Mesendoderm (in vitro differentiated cells): ENCODE results near the gene APAF1.
A peak's percentile ranks its signal among the peaks of the same experiment; 100 is the strongest.

Experiments used
- DNase-seq: peaks from one replicate; pipeline ENCODE4 v3.0.0; 2013
- H2AK5ac ChIP-seq: 2 replicates; pipeline ENCODE4 v1.6.1; 2013; ENCODE audit warnings: low read length, inconsistent platforms
- H2BK120ac ChIP-seq: 2 replicates; pipeline ENCODE4 v1.6.1; 2013; ENCODE audit warnings: low read depth, mild to moderate bottlenecking, low read length, moderate library complexity, mixed read lengths
- H2BK15ac ChIP-seq: replicated peaks from 2 replicates; pipeline ENCODE4 v1.6.1; 2013; ENCODE audit warnings: low read depth, mild to moderate bottlenecking, moderate library complexity
- H2BK5ac ChIP-seq: 2 replicates; pipeline ENCODE4 v1.6.1; 2013; ENCODE audit warnings: low read length, inconsistent platforms
- H3K18ac ChIP-seq: 2 replicates; pipeline ENCODE4 v1.6.1; 2013; ENCODE audit warnings: mild to moderate bottlenecking, low read length, mixed read lengths
- H3K23ac ChIP-seq: one replicate; pipeline ENCODE4 v1.6.1; 2013; ENCODE audit warnings: low read length
- H3K27ac ChIP-seq: 2 replicates; pipeline ENCODE4 v1.5.1; 2013; ENCODE audit warnings: low read depth, mild to moderate bottlenecking, inconsistent platforms, low read length, moderate library complexity
- H3K27me3 ChIP-seq: 2 replicates; pipeline ENCODE4 v1.6.1; 2013; ENCODE audit warnings: low read length, control low read depth, mild to moderate bottlenecking, inconsistent platforms; ENCODE audit not compliant: insufficient read depth, poor library complexity
- H3K36me3 ChIP-seq: 2 replicates; pipeline ENCODE4 v1.6.1; 2013; ENCODE audit warnings: low read length, inconsistent platforms; ENCODE audit not compliant: control insufficient read depth, insufficient read depth
- H3K4ac ChIP-seq: one replicate; pipeline ENCODE4 v1.6.1; 2013; ENCODE audit warnings: low read depth, mild to moderate bottlenecking, low read length, moderate library complexity
- H3K4me1 ChIP-seq: 2 replicates; pipeline ENCODE4 v1.6.1; 2013; ENCODE audit warnings: low read depth, low read length, inconsistent platforms; ENCODE audit not compliant: control insufficient read depth
- H3K4me2 ChIP-seq: 2 replicates; pipeline ENCODE4 v1.6.1; 2013; ENCODE audit warnings: low read length
- H3K4me3 ChIP-seq: 2 replicates; pipeline ENCODE4 v1.5.1; 2013; ENCODE audit warnings: mild to moderate bottlenecking, low read length
- H3K56ac ChIP-seq: one replicate; pipeline ENCODE4 v1.6.1; 2013; ENCODE audit warnings: low read length
- H3K79me1 ChIP-seq: 2 replicates; pipeline ENCODE4 v1.6.1; 2013; ENCODE audit warnings: low read length, inconsistent platforms
- H3K79me2 ChIP-seq: 2 replicates; pipeline ENCODE4 v1.6.1; 2013; ENCODE audit warnings: mild to moderate bottlenecking, low read length; ENCODE audit not compliant: control insufficient read depth, insufficient read depth
- H3K9ac ChIP-seq: 2 replicates; pipeline ENCODE4 v1.6.1; 2013; ENCODE audit warnings: low read length, inconsistent platforms
- H4K5ac ChIP-seq: one replicate; pipeline ENCODE4 v1.6.1; 2013; ENCODE audit warnings: low read length
- H4K8ac ChIP-seq: one replicate; pipeline ENCODE4 v1.6.1; 2013; ENCODE audit warnings: low read depth, mild to moderate bottlenecking, control low read depth, low read length, moderate library complexity
- WGBS: extraction: QIAGEN DNeasy Blood & Tissue Kit; methylation state at CpG from one replicate; pipeline ENCODE4 v1.1.7; 2013; ENCODE audit warnings: low lambda C conversion rate, missing lambda C conversion rate; ENCODE audit not compliant: insufficient coverage; ENCODE audit errors: extremely low coverage; 5-methylcytosine and 5-hydroxymethylcytosine counted together

APAF1 gene

GRCh38 chr12:98612696-98613334 lies 32.3 kb upstream of the APAF1 start:
- no peak for DNase-seq

GRCh38 chr12:98618952-98619351 lies 26.1 kb upstream of the APAF1 start:
- 100% methylated on average over 1 of the region's 4 CpGs for WGBS
- Histone ChIP-seq H2AK5ac (no peak overlapping the region), H3K36me3 (no peaks in the 10 kb centered on the region), H3K27ac (no peak overlapping the region), H2BK5ac (no peak overlapping the region), H3K79me2 (no peaks in the 10 kb centered on the region), H4K5ac (no peak overlapping the region), H3K56ac (no peak overlapping the region), H3K23ac (no peak overlapping the region), H3K4me2 (no peak overlapping the region), H3K4ac (no peak overlapping the region), H3K9ac (no peak overlapping the region), H3K79me1 (no peaks in the 10 kb centered on the region), H4K8ac (no peak overlapping the region), H3K4me3 (no peak overlapping the region), H3K27me3 (no peaks in the 10 kb centered on the region), H2BK120ac (no peak overlapping the region), H2BK15ac (no peak overlapping the region), H3K4me1 (no peaks in the 10 kb centered on the region), H3K18ac (no peak overlapping the region)
- DNase-seq, result no peak

More at GRCh38 chr12:98612696-98613334, 32.3 kb upstream of the APAF1 start:
- no peak overlapping the region for H3K9ac ChIP-seq
- no peak overlapping the region for H2AK5ac ChIP-seq
- H3K79me2 ChIP-seq, result no peaks in the 10 kb centered on the region
- H3K36me3 ChIP-seq, result no peaks in the 10 kb centered on the region
- WGBS, result no CpG with 5 or more reads among the region's 5 CpGs
- no peak overlapping the region for H4K8ac ChIP-seq
- no peaks in the 10 kb centered on the region for H3K79me1 ChIP-seq
- no peak overlapping the region for H2BK5ac ChIP-seq
- no peak overlapping the region for H3K4me3 ChIP-seq
- H2BK15ac ChIP-seq, result no peak overlapping the region
- H3K23ac ChIP-seq, result no peak overlapping the region
- no peak overlapping the region for H3K18ac ChIP-seq
- no peak overlapping the region for H3K4me2 ChIP-seq
- H2BK120ac ChIP-seq, result no peak overlapping the region
- H3K27ac ChIP-seq, result no peak overlapping the region
- no peak overlapping the region for H4K5ac ChIP-seq
- H3K4ac ChIP-seq, result no peak overlapping the region
- H3K27me3 ChIP-seq, result no peaks in the 10 kb centered on the region
- no peaks in the 10 kb centered on the region for H3K4me1 ChIP-seq
- no peak overlapping the region for H3K56ac ChIP-seq

- Histone ChIP-seq H2BK15ac (no peak overlapping the region), H3K4me2 (no peak overlapping the region), H3K4me3 (no peak overlapping the region), H3K4me1 (no peaks in the 10 kb centered on the region), H3K27me3 (no peaks in the 10 kb centered on the region), H3K18ac (no peak overlapping the region), H3K27ac (no peak overlapping the region), H3K79me1 (peaks cover 2% of the 10 kb centered on the region), H3K23ac (no peak overlapping the region), H3K36me3 (no peaks in the 10 kb centered on the region), H4K8ac (no peak overlapping the region), H3K9ac (no peak overlapping the region), H2BK120ac (no peak overlapping the region), H3K56ac (no peak overlapping the region), H4K5ac (no peak overlapping the region), H2AK5ac (no peak overlapping the region), H2BK5ac (no peak overlapping the region), H3K79me2 (no peaks in the 10 kb centered on the region), H3K4ac (no peak overlapping the region)
- 100% methylated on average over 1 of the region's 4 CpGs for WGBS
- peak; percentile 12 for DNase-seq
Measured at GRCh38 chr12:98635657-98636323, 9.3 kb upstream of the APAF1 start.

GRCh38 chr12:98637068-98637467 lies 8.0 kb upstream of the APAF1 start:
- Histone ChIP-seq H2BK120ac (no peak overlapping the region), H3K4me2 (no peak overlapping the region), H3K79me2 (peaks cover 1% of the 10 kb centered on the region), H2BK15ac (no peak overlapping the region), H3K4ac (no peak overlapping the region), H3K79me1 (peaks cover 2% of the 10 kb centered on the region), H3K36me3 (no peaks in the 10 kb centered on the region), H3K4me3 (no peak overlapping the region), H3K18ac (no peak overlapping the region), H2AK5ac (no peak overlapping the region), H3K23ac (no peak overlapping the region), H4K8ac (no peak overlapping the region), H3K4me1 (no peaks in the 10 kb centered on the region), H3K27ac (no peak overlapping the region), H3K27me3 (no peaks in the 10 kb centered on the region), H3K9ac (no peak overlapping the region), H4K5ac (no peak overlapping the region), H2BK5ac (no peak overlapping the region), H3K56ac (no peak overlapping the region)
- no peak for DNase-seq
- WGBS, result no CpG with 5 or more reads among the region's 2 CpGs

- H2BK15ac ChIP-seq, result no peak overlapping the region
- no peak overlapping the region for H2BK120ac ChIP-seq
Measured at GRCh38 chr12:98638009-98638408, 7.1 kb upstream of the APAF1 start.

More at GRCh38 chr12:98638009-98638408, 7.1 kb upstream of the APAF1 start:
- no peak for DNase-seq
- H3K4me3 ChIP-seq, result no peak overlapping the region
- no peaks in the 10 kb centered on the region for H3K36me3 ChIP-seq
- H3K79me1 ChIP-seq, result peaks cover 2% of the 10 kb centered on the region
- H4K5ac ChIP-seq, result no peak overlapping the region
- H3K56ac ChIP-seq, result no peak overlapping the region
- H3K4ac ChIP-seq, result no peak overlapping the region
- H3K4me2 ChIP-seq, result no peak overlapping the region
- H3K18ac ChIP-seq, result no peak overlapping the region
- H3K9ac ChIP-seq, result no peak overlapping the region
- no peak overlapping the region for H3K23ac ChIP-seq
- H3K4me1 ChIP-seq, result no peaks in the 10 kb centered on the region
- no peak overlapping the region for H4K8ac ChIP-seq
- no peaks in the 10 kb centered on the region for H3K27me3 ChIP-seq
- no CpG with 5 or more reads among the region's 2 CpGs for WGBS
- H2BK5ac ChIP-seq, result no peak overlapping the region
- H2AK5ac ChIP-seq, result no peak overlapping the region
- H3K79me2 ChIP-seq, result peaks cover 3% of the 10 kb centered on the region
- no peak overlapping the region for H3K27ac ChIP-seq
